ENCODE results near the gene FAM186B.

DNA sequence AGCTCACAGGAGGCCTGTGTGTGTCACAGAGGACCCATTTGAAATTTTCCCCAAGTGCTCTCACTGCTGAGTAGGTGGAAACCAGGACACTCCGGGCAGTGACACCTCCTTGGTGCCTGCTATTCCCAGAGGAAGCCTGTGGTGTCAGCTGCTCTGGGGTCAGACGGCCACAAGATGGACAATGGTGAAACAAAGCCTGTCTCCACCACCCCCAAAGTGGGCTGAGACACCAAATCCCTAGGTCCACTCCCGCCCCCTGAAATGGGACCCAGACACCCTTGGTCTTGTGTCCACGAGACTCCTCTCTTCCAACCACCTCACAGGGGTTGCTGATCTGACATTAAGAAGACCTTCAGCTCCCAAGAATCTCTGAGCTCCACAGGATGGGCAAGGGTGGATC lies 59.6 kb downstream of the FAM186B start:
- TF ChIP-seq, protein P1, sequence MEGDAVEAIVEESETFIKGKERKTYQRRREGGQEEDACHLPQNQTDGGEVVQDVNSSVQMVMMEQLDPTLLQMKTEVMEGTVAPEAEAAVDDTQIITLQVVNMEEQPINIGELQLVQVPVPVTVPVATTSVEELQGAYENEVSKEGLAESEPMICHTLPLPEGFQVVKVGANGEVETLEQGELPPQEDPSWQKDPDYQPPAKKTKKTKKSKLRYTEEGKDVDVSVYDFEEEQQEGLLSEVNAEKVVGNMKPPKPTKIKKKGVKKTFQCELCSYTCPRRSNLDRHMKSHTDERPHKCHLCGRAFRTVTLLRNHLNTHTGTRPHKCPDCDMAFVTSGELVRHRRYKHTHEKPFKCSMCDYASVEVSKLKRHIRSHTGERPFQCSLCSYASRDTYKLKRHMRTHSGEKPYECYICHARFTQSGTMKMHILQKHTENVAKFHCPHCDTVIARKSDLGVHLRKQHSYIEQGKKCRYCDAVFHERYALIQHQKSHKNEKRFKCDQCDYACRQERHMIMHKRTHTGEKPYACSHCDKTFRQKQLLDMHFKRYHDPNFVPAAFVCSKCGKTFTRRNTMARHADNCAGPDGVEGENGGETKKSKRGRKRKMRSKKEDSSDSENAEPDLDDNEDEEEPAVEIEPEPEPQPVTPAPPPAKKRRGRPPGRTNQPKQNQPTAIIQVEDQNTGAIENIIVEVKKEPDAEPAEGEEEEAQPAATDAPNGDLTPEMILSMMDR (IDR thresholded peaks at IDR 0.05), result no peak
- no peak for TF ChIP-seq POLR2A (IDR thresholded peaks at IDR 0.05)
